ENCODE measurements around the gene MRPS14. TPM values are rescaled to one million over a fixed set of nuclear protein-coding genes. Genes with fewer than 3 reads are reported as not detected.
A peak's percentile ranks its signal among the peaks of the same experiment; 100 is the strongest.

Gene MRPS14
- total and polyA plus RNA-seq, 7 experiments from 2014 or later, result 12.4 to 67.6 (median 35.6) TPM

DNA sequence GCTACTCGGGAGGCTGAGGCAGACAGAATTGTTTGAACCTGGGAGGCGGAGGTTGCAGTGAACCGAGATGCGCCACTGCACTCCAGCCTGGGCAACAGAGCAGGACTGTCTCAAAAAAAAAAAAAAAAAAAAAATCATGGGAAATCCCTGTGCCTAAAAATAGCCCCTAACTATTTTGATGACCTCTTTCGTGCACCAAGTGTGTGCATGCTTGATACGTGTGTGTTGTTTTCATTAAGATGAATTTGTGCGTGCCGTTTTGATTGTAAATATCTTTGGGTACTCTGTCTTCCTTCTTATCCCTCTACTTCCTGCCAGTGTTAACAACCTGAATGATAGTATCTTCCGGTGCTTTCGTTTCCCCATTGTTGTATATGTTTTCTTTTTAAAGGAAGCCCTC is 13.7 kb downstream of the MRPS14 start:
- CTCF ChIA-PET, result no interaction called here
- H3K27ac Mint-ChIP-seq, result peak overlapping the region in 4 of 9 donors; percentile 6 to 68 (median 43)
- peaks cover 19 to 44% (median 23%) of the 10 kb centered on the region in 5 donors for H3K36me3 Mint-ChIP-seq
- no peak for ATAC-seq
- no peak for DNase-seq
- H3K27me3 Mint-ChIP-seq, result no peaks in the 10 kb centered on the region
- no peak overlapping the region for H3K4me3 ChIP-seq (ENCODE audit: low read length)
- H3K4me1 ChIP-seq (ENCODE audit: control insufficient read depth in 2 of 2, insufficient read depth in 2 of 2, low read length in 2 of 2), result no peaks in the 10 kb centered on the region
- intact Hi-C loops (cut with micrococcal nuclease), result no loop called here
- POLR2A ChIA-PET, result interaction anchor here (2.7 kb wide), 1 partner anchor 14 kb away, joined by 11 read pairs; the partner anchor contains the start of gene MRPS14
- H3K27me3 ChIP-seq (ENCODE audit: control insufficient read depth in 2 of 2, insufficient read depth in 2 of 2, low read length in 2 of 2), result no peaks in the 10 kb centered on the region
- peaks cover 13 to 28% (median 19%) of the 10 kb centered on the region in 7 donors for H3K4me1 Mint-ChIP-seq
- no peak overlapping the region for H3K27ac ChIP-seq (ENCODE audit: low read depth, low read length)
- peaks cover 0 to 1% (median 0%) of the 10 kb centered on the region in 11 donors for H3K9me3 Mint-ChIP-seq
- no peaks in the 10 kb centered on the region for H3K9me3 ChIP-seq (ENCODE audit: control insufficient read depth in 2 of 3, low read length in 3 of 3)
- H3K36me3 ChIP-seq (ENCODE audit: control insufficient read depth in 2 of 3, insufficient read depth in 3 of 3, low read length in 3 of 3), result peaks cover 28 to 93% (median 34%) of the 10 kb centered on the region in 3 experiments
- H3K4me3 Mint-ChIP-seq, result no peak overlapping the region

DNA sequence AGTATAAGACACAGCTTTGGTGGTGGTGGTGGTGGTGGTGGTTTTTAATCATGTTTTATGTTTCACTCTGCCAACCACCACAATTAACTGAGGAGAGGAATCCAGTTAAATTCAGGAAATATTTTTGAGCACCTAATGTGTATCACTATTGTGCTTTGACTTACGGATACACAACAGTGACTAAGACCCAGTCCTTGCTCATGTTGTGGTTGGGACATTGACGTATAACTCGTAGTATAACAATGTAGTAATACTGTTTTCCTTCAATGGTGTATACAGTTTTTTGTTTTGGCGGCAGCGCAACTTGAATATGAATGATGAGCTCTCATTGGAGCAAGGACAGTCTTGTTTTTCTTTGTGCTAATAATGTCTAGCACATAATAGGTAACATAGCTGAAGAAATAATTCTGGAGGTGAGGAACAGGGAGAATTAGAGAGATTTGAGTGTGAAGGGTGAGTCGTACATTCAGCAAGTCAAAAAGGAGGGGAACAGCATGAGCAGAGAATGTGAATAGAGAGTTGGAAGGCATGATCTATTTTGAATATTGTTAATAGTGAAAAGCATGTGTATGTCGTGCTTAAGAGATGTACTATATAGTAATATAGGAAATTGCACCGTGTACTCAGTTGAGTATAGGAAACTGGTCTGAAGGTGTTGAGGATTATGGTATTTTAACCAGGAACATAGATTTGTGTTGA is 18.0 kb downstream of the MRPS14 start:
- H3K4me1 Mint-ChIP-seq, result peaks cover 42 to 65% (median 55%) of the 10 kb centered on the region in 7 donors
- no peaks in the 10 kb centered on the region for H3K9me3 Mint-ChIP-seq
- DNase-seq (no peak), ATAC-seq (no peak)
- Histone ChIP-seq H3K4me3 (ENCODE audit: low read length) (no peak overlapping the region), H3K27me3 (ENCODE audit: control insufficient read depth in 2 of 2, insufficient read depth in 2 of 2, low read length in 2 of 2) (no peaks in the 10 kb centered on the region), H3K4me1 (ENCODE audit: control insufficient read depth in 2 of 2, insufficient read depth in 2 of 2, low read length in 2 of 2) (peaks cover 3 to 10% of the 10 kb centered on the region in 2 donors), H3K9me3 (ENCODE audit: control insufficient read depth in 2 of 3, low read length in 3 of 3) (no peaks in the 10 kb centered on the region), H3K27ac (ENCODE audit: low read depth, low read length) (no peak overlapping the region), H3K36me3 (ENCODE audit: control insufficient read depth in 2 of 3, insufficient read depth in 3 of 3, low read length in 3 of 3) (peaks cover 8 to 53% (median 14%) of the 10 kb centered on the region in 3 experiments)
- H3K36me3 Mint-ChIP-seq, result peaks cover 5 to 30% (median 9%) of the 10 kb centered on the region in 5 donors
- H3K4me3 Mint-ChIP-seq, result no peak overlapping the region
- intact Hi-C loops (cut with micrococcal nuclease), result no loop called here
- CTCF ChIA-PET, result no interaction called here
- peak overlapping the region in 6 of 9 donors; percentile 0 to 75 (median 24) for H3K27ac Mint-ChIP-seq
- H3K27me3 Mint-ChIP-seq, result no peaks in the 10 kb centered on the region
- POLR2A ChIA-PET, result interaction anchor here (0.6 to 4.2 kb wide), 5 partner anchors 11 to 214 kb away, joined by 3 to 31 read pairs (median 3); partner anchors contain the start of gene MRPS14

DNA sequence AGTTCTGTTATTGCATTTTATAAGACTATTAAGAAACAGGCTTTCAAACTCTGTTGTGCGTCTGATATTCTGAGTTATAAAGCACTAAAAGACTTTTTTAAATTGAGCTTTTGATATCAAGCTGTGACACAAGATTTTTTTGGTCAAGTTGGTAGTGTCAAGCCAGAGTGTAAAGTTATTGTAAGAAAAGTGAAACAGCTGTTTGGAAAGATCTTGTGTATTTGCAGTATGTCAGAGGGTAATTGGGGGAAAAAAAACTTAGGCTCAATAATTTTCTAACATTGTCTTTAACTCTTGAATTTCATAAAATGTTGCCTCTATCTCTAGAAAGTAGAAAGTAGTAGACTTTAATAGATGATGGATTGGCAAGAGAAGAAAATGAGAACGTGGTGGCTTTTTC is 19.7 kb downstream of the MRPS14 start:
- no peak for ATAC-seq
- peak overlapping the region; percentile 12 for H3K27ac ChIP-seq (ENCODE audit: low read depth, low read length)
- ChIA-PET POLR2A (interaction anchor here (0.7 to 4.2 kb wide), 5 partner anchors 13 to 204 kb away, joined by 3 to 31 read pairs (median 5); partner anchors contain the start of gene MRPS14), CTCF (interaction anchor here (1.9 kb wide), 1 partner anchor 19 kb away, joined by 4 read pairs; the partner anchor contains the start of gene MRPS14)
- intact Hi-C loops (cut with micrococcal nuclease), result no loop called here
- H3K36me3 ChIP-seq (ENCODE audit: control insufficient read depth in 2 of 3, insufficient read depth in 3 of 3, low read length in 3 of 3), result peaks cover 6 to 40% (median 11%) of the 10 kb centered on the region in 3 experiments
- peaks cover 0 to 25% (median 3%) of the 10 kb centered on the region in 5 donors for H3K36me3 Mint-ChIP-seq
- no peaks in the 10 kb centered on the region for H3K27me3 Mint-ChIP-seq
- H3K27ac Mint-ChIP-seq, result peak overlapping the region; percentile 5 to 86 (median 73)
- peak overlapping the region in 8 of 10 donors; percentile 3 to 52 (median 32) for H3K4me3 Mint-ChIP-seq
- H3K27me3 ChIP-seq (ENCODE audit: control insufficient read depth in 2 of 2, insufficient read depth in 2 of 2, low read length in 2 of 2), result no peaks in the 10 kb centered on the region
- H3K4me1 ChIP-seq (ENCODE audit: control insufficient read depth in 2 of 2, insufficient read depth in 2 of 2, low read length in 2 of 2), result peaks cover 3 to 11% of the 10 kb centered on the region in 2 donors
- DNase-seq, result no peak
- H3K9me3 ChIP-seq (ENCODE audit: control insufficient read depth in 2 of 3, low read length in 3 of 3), result no peaks in the 10 kb centered on the region
- H3K9me3 Mint-ChIP-seq, result no peaks in the 10 kb centered on the region
- H3K4me1 Mint-ChIP-seq, result peaks cover 39 to 62% (median 52%) of the 10 kb centered on the region in 7 donors
- no peak overlapping the region for H3K4me3 ChIP-seq (ENCODE audit: low read length)

GRCh38 chr1:175002910-175003517 is 20.2 kb downstream of the MRPS14 start:
- intact Hi-C loops (cut with micrococcal nuclease), result no loop called here
- Mint-ChIP-seq H3K27me3 (no peaks in the 10 kb centered on the region), H3K27ac (peak overlapping the region in 8 of 9 donors; percentile 5 to 86 (median 64)), H3K4me3 (peak overlapping the region in 7 of 10 donors; percentile 3 to 53 (median 38)), H3K36me3 (peaks cover 0 to 23% (median 3%) of the 10 kb centered on the region in 5 donors), H3K4me1 (peaks cover 38 to 62% (median 51%) of the 10 kb centered on the region in 7 donors), H3K9me3 (no peaks in the 10 kb centered on the region)
- Histone ChIP-seq H3K4me1 (ENCODE audit: control insufficient read depth in 2 of 2, insufficient read depth in 2 of 2, low read length in 2 of 2) (peaks cover 6 to 16% of the 10 kb centered on the region in 2 donors), H3K4me3 (ENCODE audit: low read length) (no peak overlapping the region), H3K36me3 (ENCODE audit: control insufficient read depth in 2 of 3, insufficient read depth in 3 of 3, low read length in 3 of 3) (peaks cover under 1 to 35% (median 6%) of the 10 kb centered on the region in 3 experiments), H3K27ac (ENCODE audit: low read depth, low read length) (peak overlapping the region; percentile 12), H3K9me3 (ENCODE audit: control insufficient read depth in 2 of 3, low read length in 3 of 3) (no peaks in the 10 kb centered on the region), H3K27me3 (ENCODE audit: control insufficient read depth in 2 of 2, insufficient read depth in 2 of 2, low read length in 2 of 2) (no peaks in the 10 kb centered on the region)
- DNase-seq (no peak), ATAC-seq (no peak)
- CTCF ChIA-PET, result interaction anchor here (0.6 to 1.9 kb wide), 2 partner anchors 20 to 138 kb away, joined by 3 to 4 read pairs; partner anchors contain the start of gene MRPS14
- POLR2A ChIA-PET, result interaction anchor here (0.7 to 4.2 kb wide), 5 partner anchors 20 to 203 kb away, joined by 3 to 31 read pairs (median 5); partner anchors contain the start of gene MRPS14

GRCh38 chr1:175000697-175001187 is 22.5 kb downstream of the MRPS14 start:
- Mint-ChIP-seq H3K4me1 (peaks cover 41 to 52% (median 49%) of the 10 kb centered on the region in 7 donors), H3K4me3 (no peak overlapping the region), H3K27me3 (no peaks in the 10 kb centered on the region), H3K9me3 (no peaks in the 10 kb centered on the region), H3K36me3 (peaks cover 0 to 21% (median 3%) of the 10 kb centered on the region in 5 donors), H3K27ac (peak overlapping the region in 1 of 9 donors; percentile 78)
- Histone ChIP-seq H3K4me3 (ENCODE audit: low read length) (peak overlapping the region; percentile 69), H3K27ac (ENCODE audit: low read depth, low read length) (peak overlapping the region; percentile 88), H3K9me3 (ENCODE audit: control insufficient read depth in 2 of 3, low read length in 3 of 3) (no peaks in the 10 kb centered on the region), H3K36me3 (ENCODE audit: control insufficient read depth in 2 of 3, insufficient read depth in 3 of 3, low read length in 3 of 3) (peaks cover 0 to 12% (median 6%) of the 10 kb centered on the region in 3 experiments), H3K27me3 (ENCODE audit: control insufficient read depth in 2 of 2, insufficient read depth in 2 of 2, low read length in 2 of 2) (no peaks in the 10 kb centered on the region), H3K4me1 (ENCODE audit: control insufficient read depth in 2 of 2, insufficient read depth in 2 of 2, low read length in 2 of 2) (peaks cover 10 to 18% of the 10 kb centered on the region in 2 donors)
- ChIA-PET CTCF (interaction anchor here (3.2 to 3.4 kb wide), 2 partner anchors 15 to 23 kb away, joined by 18 to 22 read pairs; partner anchors contain the start of gene MRPS14), POLR2A (interaction anchor here (0.6 to 3.8 kb wide), 15 partner anchors 10 to 1133 kb away, joined by 3 to 227 read pairs (median 5); partner anchors contain the start of genes GAS5, MRPS14, RC3H1 and ZBTB37)
- ATAC-seq (no peak), DNase-seq (no peak)
- intact Hi-C loops (cut with micrococcal nuclease), result loop anchor here in 1 of 2 donors (1.0 kb wide), 1 partner anchor 8 kb away; no protein-coding TSS in a partner anchor
